Lung (tissue), 12 donors: ENCODE data around the gene ANK3. TPM values are rescaled to one million over a fixed set of nuclear protein-coding genes. Genes with fewer than 3 reads are reported as not detected.
A peak's percentile ranks its signal among the peaks of the same experiment; 100 is the strongest.

Source experiments
- ATAC-seq: fragments of 200-7000 bp; cut with Tn5 transposase; one replicate; pipeline ENCODE4 v1.9.1; 2020; ENCODE audit warnings: moderate number of reproducible peaks; ENCODE audit not compliant: insufficient read depth, low FRiP score
- DNase-seq, 3 donors: peaks; one replicate each; pipeline ENCODE4 v3.0.0-alpha.2; 2013 to 2017
- H3K27ac ChIP-seq, 2 donors: one replicate each; pipeline ENCODE4 v1.5.1; 2013; ENCODE audit warnings: mild to moderate bottlenecking in 2 of 2, moderate library complexity in 2 of 2, control low read depth in 1 of 2, inconsistent platforms in 1 of 2, low read depth in 1 of 2, low read length in 1 of 2
- H3K27me3 ChIP-seq, 3 donors: one replicate each; pipeline ENCODE4 v1.5.1; 2013; ENCODE audit warnings: low read length in 2 of 3; ENCODE audit not compliant: control insufficient read depth in 3 of 3, insufficient read depth in 3 of 3
- H3K36me3 ChIP-seq, 4 donors: one replicate each; pipeline ENCODE4 v1.5.1; 2013; ENCODE audit warnings: low read length in 4 of 4, mild to moderate bottlenecking in 1 of 4, moderate library complexity in 1 of 4; ENCODE audit not compliant: control insufficient read depth in 4 of 4, insufficient read depth in 4 of 4
- H3K4me1 ChIP-seq, 5 donors: one replicate each; pipeline ENCODE4 v1.5.1; 2013; ENCODE audit warnings: low read length in 5 of 5, mild to moderate bottlenecking in 2 of 5, moderate library complexity in 1 of 5; ENCODE audit not compliant: control insufficient read depth in 5 of 5, insufficient read depth in 5 of 5
- H3K4me3 ChIP-seq: one replicate; pipeline ENCODE4 v1.5.1; 2013; ENCODE audit warnings: mild to moderate bottlenecking, control low read depth, moderate library complexity
- H3K9ac ChIP-seq, 2 donors: one replicate each; pipeline ENCODE4 v1.5.1; 2013; ENCODE audit warnings: low read length in 2 of 2, control low read depth in 1 of 2; ENCODE audit not compliant: insufficient read depth in 1 of 2
- H3K9me3 ChIP-seq, 4 donors: one replicate each; pipeline ENCODE4 v1.5.1; 2013; ENCODE audit warnings: low read length in 3 of 4, mild to moderate bottlenecking in 1 of 4, moderate library complexity in 1 of 4; ENCODE audit not compliant: control insufficient read depth in 4 of 4, insufficient read depth in 3 of 4
- WGBS, 2 donors: extraction: QIAGEN DNeasy Blood & Tissue Kit; methylation state at CpG; one replicate each; pipeline ENCODE4 v1.1.7; 2013; 5-methylcytosine and 5-hydroxymethylcytosine counted together
- polyA plus RNA-seq, 2 donors: library from polyadenylated mRNA; stranded (reverse); fragments of 200-250 nt; gene quantifications; one replicate each; pipeline ENCODE4 v1.2.1, GENCODE V29; 2013
- total RNA-seq, 2 donors: library from RNA; depleted of rRNA in 1 of 2; stranded (reverse); fragments of >200 nt in 1 of 2; gene quantifications; one replicate each; pipeline ENCODE4 v1.2.1, GENCODE V29; 2014 to 2021
- TF ChIP-seq, protein P1 (sequence below): IDR thresholded peaks from 2 replicates; pipeline ENCODE4 v1.5.1; 2012; ENCODE audit warnings: mild to moderate bottlenecking; ENCODE audit errors: control extremely low read depth, extremely low read depth
- donor health status: control.
- donor health status: control.
- donor health status: Bipolar disorder and iron deficiency.
- donor health status: healthy.
- donor health status: DM: yes; HTN: yes; CAD: no.

ANK3 gene
- total and polyA plus RNA-seq, 4 donors = 10.4 to 96.0 (median 46.4) TPM

DNA sequence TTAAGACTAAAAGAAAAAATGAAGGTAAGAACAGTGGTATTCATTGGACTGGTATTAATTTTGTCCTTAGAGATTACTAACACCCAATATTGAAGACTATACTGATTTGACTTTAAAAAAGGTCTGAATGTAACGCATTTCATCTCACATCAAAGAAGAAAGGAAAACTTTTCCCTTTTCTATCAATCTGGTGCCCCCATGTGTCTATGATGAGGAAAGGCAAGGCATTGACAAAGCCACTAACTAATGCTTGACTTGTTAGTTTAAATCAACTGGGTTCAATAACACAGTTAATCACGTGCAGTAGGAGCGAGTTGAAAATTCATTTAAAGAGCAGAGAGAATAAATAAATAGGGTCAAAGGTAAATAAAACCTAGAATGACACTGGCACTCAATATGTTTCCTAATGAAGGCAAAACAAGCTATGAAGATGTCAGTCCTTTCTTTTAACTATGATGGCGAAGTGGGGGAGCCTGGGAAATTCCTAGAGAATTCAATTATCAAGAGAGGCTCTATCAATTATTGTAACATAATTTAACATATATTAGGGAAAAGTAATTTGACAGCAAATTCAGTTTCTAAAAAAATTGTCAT lies 180.9 kb downstream of the ANK3 start:
- Histone ChIP-seq H3K9ac (no peak overlapping the region), H3K4me1 (no peaks in the 10 kb centered on the region), H3K27me3 (no peaks in the 10 kb centered on the region), H3K36me3 (peaks cover 0 to 13% (median 1%) of the 10 kb centered on the region in 4 donors), H3K4me3 (no peak overlapping the region), H3K27ac (no peak overlapping the region), H3K9me3 (peaks cover 0 to 4% (median 0%) of the 10 kb centered on the region in 4 donors)
- peak in 2 of 3 donors; percentile 53 to 63 for DNase-seq
- no peak for ATAC-seq
- TF ChIP-seq, protein P1, sequence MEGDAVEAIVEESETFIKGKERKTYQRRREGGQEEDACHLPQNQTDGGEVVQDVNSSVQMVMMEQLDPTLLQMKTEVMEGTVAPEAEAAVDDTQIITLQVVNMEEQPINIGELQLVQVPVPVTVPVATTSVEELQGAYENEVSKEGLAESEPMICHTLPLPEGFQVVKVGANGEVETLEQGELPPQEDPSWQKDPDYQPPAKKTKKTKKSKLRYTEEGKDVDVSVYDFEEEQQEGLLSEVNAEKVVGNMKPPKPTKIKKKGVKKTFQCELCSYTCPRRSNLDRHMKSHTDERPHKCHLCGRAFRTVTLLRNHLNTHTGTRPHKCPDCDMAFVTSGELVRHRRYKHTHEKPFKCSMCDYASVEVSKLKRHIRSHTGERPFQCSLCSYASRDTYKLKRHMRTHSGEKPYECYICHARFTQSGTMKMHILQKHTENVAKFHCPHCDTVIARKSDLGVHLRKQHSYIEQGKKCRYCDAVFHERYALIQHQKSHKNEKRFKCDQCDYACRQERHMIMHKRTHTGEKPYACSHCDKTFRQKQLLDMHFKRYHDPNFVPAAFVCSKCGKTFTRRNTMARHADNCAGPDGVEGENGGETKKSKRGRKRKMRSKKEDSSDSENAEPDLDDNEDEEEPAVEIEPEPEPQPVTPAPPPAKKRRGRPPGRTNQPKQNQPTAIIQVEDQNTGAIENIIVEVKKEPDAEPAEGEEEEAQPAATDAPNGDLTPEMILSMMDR = peak; percentile 11
- WGBS, 2 donors = 47 to 56% methylated on average over 4 of the region's 4 CpGs

DNA sequence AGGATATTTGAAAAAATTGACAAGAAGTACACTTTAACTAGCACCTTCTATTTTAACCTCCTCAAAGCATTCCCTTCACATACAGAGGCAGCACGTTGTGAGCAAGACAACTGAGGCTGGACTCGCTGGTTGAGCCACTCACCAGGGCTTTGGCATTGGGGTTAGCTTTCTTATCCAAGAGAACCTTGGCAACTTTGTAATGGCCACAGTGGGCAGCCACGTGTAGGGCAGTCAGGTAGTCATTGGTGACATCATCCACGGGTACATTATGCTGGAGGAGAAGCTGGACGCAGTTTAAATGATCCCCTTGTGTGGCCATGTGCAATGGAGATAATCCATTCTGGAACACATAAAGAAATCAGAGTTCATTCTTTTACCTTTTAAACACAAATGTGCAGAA lies 181.8 kb downstream of the ANK3 start:
- DNase-seq = no peak
- Histone ChIP-seq H3K27ac (no peak overlapping the region), H3K36me3 (peaks cover 0 to 12% (median 1%) of the 10 kb centered on the region in 4 donors), H3K9ac (no peak overlapping the region), H3K27me3 (no peaks in the 10 kb centered on the region), H3K4me3 (no peak overlapping the region), H3K9me3 (peaks cover 0 to 4% (median 0%) of the 10 kb centered on the region in 4 donors), H3K4me1 (no peaks in the 10 kb centered on the region)
- WGBS, 2 donors = 88 to 89% methylated on average over 5 of the region's 5 CpGs
- no peak for ATAC-seq
- TF ChIP-seq, protein P1 = no peak

DNA sequence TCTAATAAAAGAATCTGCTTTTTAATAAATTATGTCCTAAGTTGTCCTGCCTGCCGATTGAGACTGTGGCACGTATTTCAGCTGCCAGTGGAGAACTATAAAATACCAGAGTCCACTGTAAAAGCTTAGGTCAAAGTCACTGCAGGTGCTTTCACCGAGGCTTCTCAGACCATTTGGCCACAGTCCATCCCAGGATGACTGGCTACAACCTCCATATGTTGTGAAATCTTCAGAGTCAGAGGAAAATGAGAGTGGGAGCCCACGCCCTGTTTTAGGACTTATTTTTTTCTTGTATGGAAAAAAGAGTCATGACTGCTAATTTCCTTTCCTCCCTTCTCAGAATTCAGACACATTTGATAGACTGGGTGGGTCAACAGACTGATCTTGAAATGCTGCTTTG lies 182.9 kb downstream of the ANK3 start:
- no peak overlapping the region for H3K27ac ChIP-seq
- ATAC-seq (no peak), DNase-seq (no peak)
- no peak overlapping the region for H3K9ac ChIP-seq
- H3K9me3 ChIP-seq = no peaks in the 10 kb centered on the region
- no peaks in the 10 kb centered on the region for H3K27me3 ChIP-seq
- TF ChIP-seq, protein P1 = no peak
- no peaks in the 10 kb centered on the region for H3K4me1 ChIP-seq
- H3K4me3 ChIP-seq = no peak overlapping the region
- peaks cover 0 to 11% (median 1%) of the 10 kb centered on the region in 4 donors for H3K36me3 ChIP-seq
- 40 to 49% methylated on average over 4 of the region's 4 CpGs for WGBS, 2 donors

DNA sequence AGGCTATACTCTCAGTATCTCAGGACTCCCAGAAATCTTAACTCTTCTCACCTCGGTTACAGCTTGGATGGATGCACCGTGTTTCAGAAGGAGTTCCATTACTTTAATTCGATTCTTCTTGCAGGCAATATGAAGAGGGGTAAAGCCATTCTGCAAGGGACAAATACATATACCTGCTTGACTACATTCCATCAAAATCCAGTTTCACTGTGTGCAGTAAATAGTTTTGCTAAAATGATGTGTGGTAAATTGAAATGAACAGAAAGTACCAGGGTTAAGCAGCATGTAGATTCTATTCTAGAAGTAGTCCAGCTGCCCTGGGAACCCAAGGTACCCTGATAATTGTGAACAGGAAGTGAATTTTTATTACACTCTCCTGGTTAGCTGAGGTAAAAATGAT lies 183.9 kb downstream of the ANK3 start:
- peaks cover 0 to 2% (median 0%) of the 10 kb centered on the region in 5 donors for H3K4me1 ChIP-seq
- TF ChIP-seq, protein P1 = no peak
- no peaks in the 10 kb centered on the region for H3K27me3 ChIP-seq
- peaks cover 0 to 11% (median 1%) of the 10 kb centered on the region in 4 donors for H3K36me3 ChIP-seq
- no peak for ATAC-seq
- WGBS, 2 donors = 81 to 83% methylated on average over 3 of the region's 3 CpGs
- no peaks in the 10 kb centered on the region for H3K9me3 ChIP-seq
- no peak overlapping the region for H3K27ac ChIP-seq
- H3K9ac ChIP-seq = no peak overlapping the region
- no peak overlapping the region for H3K4me3 ChIP-seq
- peak in 1 of 3 donors; percentile 33 for DNase-seq
